K562 (cell line): ENCODE results near the gene MMP23B. TPM values are rescaled to one million over a fixed set of nuclear protein-coding genes. Genes with fewer than 3 reads are reported as not detected.
"Not testable (repeated sequence)": the region's sequence is repeated elsewhere in the genome, so short reads cannot be mapped to it uniquely, and the experiment has no call there.

Experiments used
- ATAC-seq: fragments of 200-7000 bp; cut with Tn5 transposase; 3 replicates; pipeline ENCODE4 v1.9.1; 2020; ENCODE audit warnings: moderate library complexity
- BruUV-seq: library from RNA; stranded (reverse); fragments of 400-500 nt; replicated peaks from 2 replicates; lab custom pipeline; 2021; lab: Mats Ljungman, UMichigan
- CTCF ChIA-PET: fragments of 300-600 bp; formaldehyde crosslinking; extraction: SDS; loops from one replicate; lab custom pipeline; 2021; ENCODE audit warnings: low intra/inter-chr PET ratio; lab: Yijun Ruan, JAX
- POLR2A ChIA-PET: fragments of 300-600, 350-650 bp; sonication (Branson Sonifier 250); formaldehyde crosslinking; extraction: SDS; loops from one replicate; lab custom pipeline; 2021; ENCODE audit warnings: antibody characterized with exemption, inconsistent platforms; lab: Yijun Ruan, JAX
- DNase-seq, 4 experiments: peaks; one replicate each; pipeline versions ENCODE4 v3.0.0 to v3.0.0-alpha.2; 2011 to 2018; ENCODE audit warnings: low spot score in 3 of 4, mixed read lengths in 3 of 4; ENCODE audit errors: extremely low read depth in 1 of 4
- FAIRE-seq: peaks from 2 replicates; lab custom pipeline; 2011; peaks lifted over from hg19 to GRCh38; lab: Jason Lieb, UNC
- H2AFZ ChIP-seq: 2 replicates; pipeline ENCODE4 v1.6.0; 2011; ENCODE audit warnings: low read depth, low read length, control low read depth, inconsistent platforms
- H3K27ac ChIP-seq: fragments of 200-600 bp; 3 replicates; pipeline ENCODE4 v1.8.0; 2011; ENCODE audit warnings: low read depth, mild to moderate bottlenecking, control low read depth, inconsistent platforms, low read length, moderate library complexity, mixed read lengths; ENCODE audit errors: extremely low read depth
- H3K27me3 ChIP-seq, 2 experiments: fragments of 300-600 bp in 1 of 2; 2 replicates in 1 of 2; 3 replicates in 1 of 2; pipeline versions ENCODE4 v1.6.0 to v1.8.0; 2011; ENCODE audit warnings: inconsistent platforms in 2 of 2, low read length in 2 of 2, mild to moderate bottlenecking in 1 of 2, mixed read lengths in 1 of 2, moderate library complexity in 1 of 2; ENCODE audit not compliant: control insufficient read depth in 2 of 2, insufficient read depth in 2 of 2
- H3K36me3 ChIP-seq: fragments of 300-600 bp; 3 replicates; pipeline ENCODE4 v1.8.0; 2011; ENCODE audit warnings: mild to moderate bottlenecking, low read length, inconsistent platforms; ENCODE audit not compliant: control insufficient read depth, insufficient read depth
- H3K4me1 ChIP-seq, 2 experiments: fragments of 200-600 bp in 1 of 2; replicated peaks in 1 of 2; 2 replicates in 1 of 2; 3 replicates in 1 of 2; pipeline versions ENCODE4 v1.5.1 to v1.8.0; 2011; ENCODE audit warnings: inconsistent platforms in 2 of 2, low read length in 2 of 2, mild to moderate bottlenecking in 1 of 2, mixed read lengths in 1 of 2, moderate library complexity in 1 of 2; ENCODE audit not compliant: control insufficient read depth in 2 of 2, insufficient read depth in 2 of 2
- H3K4me2 ChIP-seq: 2 replicates; pipeline ENCODE4 v1.6.1; 2011; ENCODE audit warnings: low read length, control low read depth, inconsistent platforms, mixed read lengths; ENCODE audit not compliant: insufficient read depth
- H3K4me3 ChIP-seq: fragments of 200-600 bp; sonication (generic), shearing (Covaris generic); 2 replicates; pipeline ENCODE4 v1.5.1; 2016; ENCODE audit warnings: control low read depth, inconsistent platforms
- H3K79me2 ChIP-seq: fragments of 200-600 bp; 3 replicates; pipeline ENCODE4 v1.8.0; 2011; ENCODE audit warnings: low read length, inconsistent platforms; ENCODE audit not compliant: control insufficient read depth, insufficient read depth
- H3K9ac ChIP-seq, 2 experiments: 2 replicates each; pipeline versions ENCODE4 v1.6.0 to v1.6.1; 2011; ENCODE audit warnings: low read depth in 2 of 2, low read length in 2 of 2, control low read depth in 1 of 2, inconsistent platforms in 1 of 2, mild to moderate bottlenecking in 1 of 2, mixed read lengths in 1 of 2; ENCODE audit not compliant: insufficient read depth in 1 of 2
- H3K9me1 ChIP-seq: one replicate; pipeline ENCODE4 v1.6.0; 2011; ENCODE audit warnings: inconsistent platforms, mild to moderate bottlenecking, low read length, moderate library complexity; ENCODE audit not compliant: control insufficient read depth, insufficient read depth
- H3K9me3 ChIP-seq: replicated peaks from 2 replicates; pipeline ENCODE4 v1.5.1; 2011; ENCODE audit warnings: low read depth, low read length, inconsistent platforms; ENCODE audit not compliant: control insufficient read depth, insufficient read depth
- H4K20me1 ChIP-seq: replicated peaks from 2 replicates; pipeline ENCODE4 v1.6.1; 2011; ENCODE audit warnings: low read length, inconsistent platforms, mixed read lengths; ENCODE audit not compliant: control insufficient read depth, insufficient read depth
- CREB3L1 ChIP-seq: fragments of 450-650 bp; IDR thresholded peaks from 2 replicates; pipeline ENCODE4 v1.6.1; 2014; ENCODE audit warnings: low read depth, mild to moderate bottlenecking, moderate library complexity, borderline replicate concordance
- CREBBP ChIP-seq: IDR thresholded peaks from one replicate; pipeline ENCODE4 v1.6.1; 2012; ENCODE audit warnings: low read depth, mild to moderate bottlenecking, control low read depth, inconsistent platforms, low read length
- ILF3 ChIP-seq: fragments of 450-650 bp; IDR thresholded peaks from 2 replicates; pipeline ENCODE4 v1.6.1; 2018; ENCODE audit warnings: antibody characterized with exemption, mild to moderate bottlenecking, moderate library complexity, borderline replicate concordance
- NCOA6 ChIP-seq: fragments of 450-650 bp; IDR thresholded peaks from 2 replicates; pipeline ENCODE4 v1.6.1; 2017; ENCODE audit warnings: mild to moderate bottlenecking
- POLR2A ChIP-seq: fragments of 450-650 bp; conservative IDR thresholded peaks from 2 replicates; pipeline ENCODE4 v1.6.1; 2016
- RBFOX2 ChIP-seq: fragments of 200-400 bp; formaldehyde crosslinking; IDR thresholded peaks from 2 replicates; pipeline ENCODE4 v1.6.1; 2017; ENCODE audit warnings: low read depth, mild to moderate bottlenecking, low read length, moderate library complexity
- RBM25 ChIP-seq: fragments of 200-400 bp; formaldehyde crosslinking; IDR thresholded peaks from 2 replicates; pipeline ENCODE4 v1.6.1; 2018; ENCODE audit warnings: low read length, low read depth, moderate library complexity; ENCODE audit not compliant: severe bottlenecking
- ZFP91 ChIP-seq: sonication (generic); formaldehyde crosslinking; IDR thresholded peaks from 2 replicates; pipeline ENCODE4 v1.8.0; 2022; ENCODE audit warnings: mild to moderate bottlenecking, missing genetic modification reagents
- ZNF184 ChIP-seq: sonication (generic); formaldehyde crosslinking; IDR thresholded peaks from 2 replicates; pipeline ENCODE4 v1.5.0; 2020; ENCODE audit warnings: missing genetic modification reagents
- ZNF408 ChIP-seq: fragments of 250-450 bp; sonication (Bioruptor Pico); IDR thresholded peaks from 2 replicates; pipeline ENCODE4 v1.4.0; 2020; ENCODE audit warnings: low read depth, mild to moderate bottlenecking, moderate library complexity
- ZNF589 ChIP-seq: fragments of 200-800 bp; sonication (Bioruptor generic); IDR thresholded peaks from 2 replicates; pipeline ENCODE4 v1.6.1; 2016; ENCODE audit warnings: low read depth, missing genetic modification characterization, missing compliant biosample characterization
- WGBS: fragments of 100-300 bp; shearing (Covaris generic); methylation state at CpG from one replicate; pipeline ENCODE4 v1.1.6; 2016; ENCODE audit warnings: low coverage, mixed read lengths; ENCODE audit not compliant: insufficient coverage; ENCODE audit errors: missing lambda C conversion rate; 5-methylcytosine and 5-hydroxymethylcytosine counted together
- in situ Hi-C: fragments of 300-500 bp; cut with MboI; formaldehyde crosslinking; loops from 4 replicates; pipeline ENCODE4 v1.15.0; 2018; ENCODE audit warnings: inconsistent platforms, mixed read lengths
- intact Hi-C: fragments of 100-400 bp; cut with micrococcal nuclease; formaldehyde crosslinking; loops from 2 replicates; pipeline ENCODE4 v1.14.2; 2022
- polyA plus RNA-seq, 8 experiments: library from polyadenylated mRNA; depleted of rRNA in 4 of 8; stranded (reverse) in 5 of 8; unstranded in 3 of 8; fragments of >200 nt; fragmentation: Nextera tagmentation in 2 of 8; fragmentation: Illumina TruSeq in 1 of 8; extraction: Ambion mirVana in 2 of 8; extraction: Trizol in 1 of 8; gene quantifications; 2 replicates each; pipeline versions ENCODE4 v1.2.1 to v1.2.3, GENCODE V29; 2011 to 2014; ENCODE audit warnings: inconsistent platforms in 1 of 8, missing spikeins in 1 of 8
- total RNA-seq, 7 experiments: library from RNA; depleted of rRNA in 6 of 7; stranded (reverse); fragments of >200 nt in 6 of 7; fragmentation: Illumina TruSeq in 2 of 7; extraction: Trizol in 2 of 7; gene quantifications; 2 replicates each; pipeline versions ENCODE4 v1.2.1 to v1.2.3, GENCODE V29; 2011 to 2021; ENCODE audit warnings: low replicate concordance in 1 of 7

Gene MMP23B
- total and polyA plus RNA-seq, 9 of the 15 experiments (the other 6 are each of a cell fraction or from before 2014, with no cell fraction given) = 0.28 to 1.2 (median 0.41) TPM; not detected in 5

GRCh38 chr1:1664318-1664717 lies 32.3 kb downstream of the MMP23B start:
- H3K4me3 ChIP-seq, H4K20me1 ChIP-seq, POLR2A ChIA-PET, H2AFZ ChIP-seq, FAIRE-seq, DNase-seq, H3K79me2 ChIP-seq, H3K9ac ChIP-seq, H3K9me3 ChIP-seq, H3K4me2 ChIP-seq, CTCF ChIA-PET, in situ Hi-C loops, intact Hi-C loops, H3K27me3 ChIP-seq, ATAC-seq, H3K9me1 ChIP-seq, H3K27ac ChIP-seq: not testable (repeated sequence)
- WGBS = 77% methylated on average over 4 of the region's 11 CpGs
- Histone ChIP-seq H3K36me3 (peaks cover 20% of the 10 kb centered on the region; the same call in 2 of the 3 replicates), H3K4me1 (peaks cover 2 to 20% of the 10 kb centered on the region in 2 experiments; a peak in 4 of 5 replicates)
- BruUV-seq = TSS peak; percentile 25

GRCh38 chr1:1664941-1665814 lies 33.2 kb downstream of the MMP23B start:
- Histone ChIP-seq H3K9me1 (no peaks in the 10 kb centered on the region), H3K9me3 (no peaks in the 10 kb centered on the region; the same call in 1 of the 2 replicates), H3K79me2 (no peaks in the 10 kb centered on the region), H3K36me3 (peaks cover 27% of the 10 kb centered on the region; the same call in 2 of the 3 replicates), H2AFZ (no peak overlapping the region), H3K4me2 (no peak overlapping the region), H3K4me1 (peaks cover 2 to 20% of the 10 kb centered on the region in 2 experiments; a peak in 4 of 5 replicates), H3K9ac (peak overlapping the region in 1 of 2 experiments; percentile 20; a peak in 1 of 4 replicates), H4K20me1 (no peaks in the 10 kb centered on the region), H3K27me3 (no peaks in the 10 kb centered on the region), H3K27ac (no peak overlapping the region), H3K4me3 (no peak overlapping the region)
- ATAC-seq = no peak
- ChIA-PET POLR2A (interaction anchor here (0.7 to 1.4 kb wide), 2 partner anchors 13 to 272 kb away, joined by 3 read pairs; no protein-coding TSS in a partner anchor), CTCF (interaction anchor here (0.5 kb wide), 1 partner anchor 52 kb away, joined by 3 read pairs; no protein-coding TSS in a partner anchor)
- no peak for FAIRE-seq
- 90% methylated on average over 24 of the region's 27 CpGs for WGBS
- intact Hi-C loops (no loop called here), in situ Hi-C loops (no loop called here)
- no peak for DNase-seq
- no TSS peak for BruUV-seq
- no peak for TF ChIP-seq ZNF184 (CRISPR knock-in tag)
- TF ChIP-seq ZNF589 (CRISPR knock-in tag) = no peak
- no peak for TF ChIP-seq ZNF408 (CRISPR knock-in tag)
- TF ChIP-seq ILF3 = no peak
- TF ChIP-seq CREBBP = no peak
- TF ChIP-seq RBFOX2 = 0 out of 2 replicates have a peak, but pooled peaks have one; percentile 11
- TF ChIP-seq RBM25 = no peak
- peak; percentile 39; the same call in 1 of the 2 replicates for TF ChIP-seq POLR2A
- no peak for TF ChIP-seq NCOA6
- TF ChIP-seq ZFP91 = no peak
- no peak for TF ChIP-seq CREB3L1
